Cardiac muscle cell (in vitro differentiated cells and primary cell): ENCODE measurements around the gene PNPLA4. TPM values are rescaled to one million over a fixed set of nuclear protein-coding genes. Genes with fewer than 3 reads are reported as not detected.

Experiments
- DNase-seq, 2 donors: peaks; one replicate each; pipeline versions ENCODE4 v3.0.0 to v3.0.0-alpha.2; 2010 to 2017; ENCODE audit warnings: low read depth in 1 of 2, low spot score in 1 of 2
- H3K27ac ChIP-seq: fragments of 200-600 bp; sonication (generic); 2 replicates; pipeline ENCODE4 v1.5.1; 2016
- H3K27me3 ChIP-seq: fragments of 200-600 bp; sonication (generic); 2 replicates; pipeline ENCODE4 v1.6.0; 2016; ENCODE audit warnings: control low read depth
- H3K36me3 ChIP-seq: fragments of 200-600 bp; sonication (generic); 2 replicates; pipeline ENCODE4 v1.5.1; 2016; ENCODE audit warnings: control low read depth
- H3K4me1 ChIP-seq: fragments of 200-600 bp; sonication (generic); 2 replicates; pipeline ENCODE4 v1.8.1; 2017; ENCODE audit warnings: low read depth, mild to moderate bottlenecking, mixed run types
- H3K4me3 ChIP-seq: fragments of 200-600 bp; sonication (generic); 2 replicates; pipeline ENCODE4 v1.5.1; 2016; ENCODE audit warnings: mild to moderate bottlenecking
- H3K9me3 ChIP-seq: fragments of 200-600 bp; sonication (generic); 2 replicates; pipeline ENCODE4 v1.5.1; 2017; ENCODE audit warnings: low read depth, mild to moderate bottlenecking, control low read depth
- polyA plus RNA-seq: library from polyadenylated mRNA; unstranded; fragments of >200 nt; fragmentation: Nextera tagmentation; extraction: Ambion mirVana; gene quantifications from 2 replicates; pipeline ENCODE4 v1.2.1, GENCODE V29; 2016
- total RNA-seq: library from RNA; depleted of rRNA; stranded (reverse); fragments of >200 nt; gene quantifications from 2 replicates; pipeline ENCODE4 v1.2.3, GENCODE V29; 2016
- TF ChIP-seq, protein P1 (sequence below): IDR thresholded peaks from 2 replicates; pipeline ENCODE4 v1.5.1; 2012; ENCODE audit warnings: low read depth, mild to moderate bottlenecking, low read length

The PNPLA4 gene
- total and polyA plus RNA-seq, 2 experiments from 2014 or later, result 58.5 to 72.6 TPM

DNA sequence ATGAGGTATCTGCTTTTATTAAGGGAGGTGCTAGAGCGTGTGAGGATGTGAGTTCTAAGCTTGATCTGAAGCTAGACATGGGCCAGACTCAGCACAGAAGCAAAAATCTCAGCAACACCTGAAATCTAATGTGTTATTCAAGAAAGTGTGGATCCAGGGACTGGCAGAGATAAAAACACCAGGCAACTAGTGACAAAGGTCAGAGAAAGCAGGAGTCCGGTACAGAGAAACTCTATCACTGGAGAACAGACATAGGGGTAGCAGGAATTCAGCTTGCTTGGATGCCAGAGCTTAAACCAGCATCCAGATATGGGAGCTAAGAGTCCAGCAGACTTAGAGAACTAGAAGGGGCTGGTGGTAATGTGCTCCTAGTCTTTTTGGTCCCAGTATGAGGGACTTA, 50.3 kb downstream of the PNPLA4 start:
- no peak for DNase-seq
- H3K36me3 ChIP-seq, result no peaks in the 10 kb centered on the region
- H3K9me3 ChIP-seq, result no peaks in the 10 kb centered on the region
- H3K27me3 ChIP-seq, result no peaks in the 10 kb centered on the region
- H3K4me3 ChIP-seq, result no peak overlapping the region
- no peak overlapping the region for H3K27ac ChIP-seq
- TF ChIP-seq, protein P1, sequence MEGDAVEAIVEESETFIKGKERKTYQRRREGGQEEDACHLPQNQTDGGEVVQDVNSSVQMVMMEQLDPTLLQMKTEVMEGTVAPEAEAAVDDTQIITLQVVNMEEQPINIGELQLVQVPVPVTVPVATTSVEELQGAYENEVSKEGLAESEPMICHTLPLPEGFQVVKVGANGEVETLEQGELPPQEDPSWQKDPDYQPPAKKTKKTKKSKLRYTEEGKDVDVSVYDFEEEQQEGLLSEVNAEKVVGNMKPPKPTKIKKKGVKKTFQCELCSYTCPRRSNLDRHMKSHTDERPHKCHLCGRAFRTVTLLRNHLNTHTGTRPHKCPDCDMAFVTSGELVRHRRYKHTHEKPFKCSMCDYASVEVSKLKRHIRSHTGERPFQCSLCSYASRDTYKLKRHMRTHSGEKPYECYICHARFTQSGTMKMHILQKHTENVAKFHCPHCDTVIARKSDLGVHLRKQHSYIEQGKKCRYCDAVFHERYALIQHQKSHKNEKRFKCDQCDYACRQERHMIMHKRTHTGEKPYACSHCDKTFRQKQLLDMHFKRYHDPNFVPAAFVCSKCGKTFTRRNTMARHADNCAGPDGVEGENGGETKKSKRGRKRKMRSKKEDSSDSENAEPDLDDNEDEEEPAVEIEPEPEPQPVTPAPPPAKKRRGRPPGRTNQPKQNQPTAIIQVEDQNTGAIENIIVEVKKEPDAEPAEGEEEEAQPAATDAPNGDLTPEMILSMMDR, result no peak
- H3K4me1 ChIP-seq, result peaks cover 10% of the 10 kb centered on the region

DNA sequence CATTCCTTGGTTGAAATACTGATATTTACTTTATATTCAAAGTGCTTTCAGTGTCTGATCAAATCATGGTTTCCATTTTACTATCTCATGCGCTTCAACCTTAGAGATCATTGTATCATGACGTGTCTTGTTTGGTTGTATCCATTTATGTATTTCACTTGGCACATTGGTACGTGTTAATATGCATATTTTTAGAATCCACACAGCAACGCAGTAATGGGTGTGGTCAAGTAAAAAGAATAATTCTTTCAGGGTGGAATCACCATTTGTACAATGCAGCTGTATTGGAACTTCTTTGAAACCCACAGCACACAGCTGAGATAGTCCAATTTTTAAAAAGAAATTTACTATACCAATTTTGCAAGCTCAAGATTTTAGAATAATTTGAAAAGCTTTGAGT, 55.2 kb downstream of the PNPLA4 start:
- H3K9me3 ChIP-seq, result no peaks in the 10 kb centered on the region
- H3K27me3 ChIP-seq, result no peaks in the 10 kb centered on the region
- no peak for DNase-seq

DNA sequence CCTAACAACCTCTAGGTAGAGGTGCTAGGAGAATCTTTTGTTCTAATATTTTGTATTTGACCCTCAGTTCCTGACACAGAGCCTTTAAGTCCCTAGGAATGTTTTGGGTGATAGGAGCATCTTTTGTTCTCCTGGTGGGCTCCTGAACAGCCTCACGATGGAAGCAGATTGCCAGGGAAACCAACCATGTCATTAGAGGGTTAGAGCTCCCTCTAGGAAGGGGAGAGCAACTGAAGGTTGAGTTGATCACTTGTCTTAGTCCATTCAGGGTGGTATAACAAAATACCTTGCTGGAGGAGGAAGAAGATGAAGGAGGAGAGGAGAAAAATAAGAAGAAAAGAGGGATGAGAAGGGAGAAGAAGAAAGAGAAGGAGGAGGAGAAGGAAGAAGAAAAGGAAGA, 75.0 kb downstream of the PNPLA4 start:
- no peaks in the 10 kb centered on the region for H3K9me3 ChIP-seq
- H3K36me3 ChIP-seq, result no peaks in the 10 kb centered on the region
- no peaks in the 10 kb centered on the region for H3K27me3 ChIP-seq
- no peak overlapping the region for H3K27ac ChIP-seq
- no peak overlapping the region for H3K4me3 ChIP-seq
- TF ChIP-seq, protein P1, result no peak
- H3K4me1 ChIP-seq, result no peaks in the 10 kb centered on the region
- DNase-seq, result no peak

More for the DNA sequence above, 55.2 kb downstream of the PNPLA4 start:
- no peak overlapping the region for H3K27ac ChIP-seq
- no peaks in the 10 kb centered on the region for H3K36me3 ChIP-seq
- TF ChIP-seq, protein P1, result no peak
- peaks cover 10% of the 10 kb centered on the region for H3K4me1 ChIP-seq
- no peak overlapping the region for H3K4me3 ChIP-seq

Other genes with a start within 250 kb of the PNPLA4 start
- gene VCX, start 84.2 kb downstream of the PNPLA4 start, total RNA-seq, result 0.39 TPM in 1 of 2 replicates, not detected in the other
- gene VCX, start 84.2 kb downstream of the PNPLA4 start, polyA plus RNA-seq, result not detected in 2 replicates
- gene VCX2, start 243.9 kb upstream of the PNPLA4 start, total RNA-seq, result not detected in 2 replicates
- gene VCX2, start 243.9 kb upstream of the PNPLA4 start, polyA plus RNA-seq, result not detected in 2 replicates